Measurements from ENCODE around the gene CCND2.

CCND2 gene

DNA sequence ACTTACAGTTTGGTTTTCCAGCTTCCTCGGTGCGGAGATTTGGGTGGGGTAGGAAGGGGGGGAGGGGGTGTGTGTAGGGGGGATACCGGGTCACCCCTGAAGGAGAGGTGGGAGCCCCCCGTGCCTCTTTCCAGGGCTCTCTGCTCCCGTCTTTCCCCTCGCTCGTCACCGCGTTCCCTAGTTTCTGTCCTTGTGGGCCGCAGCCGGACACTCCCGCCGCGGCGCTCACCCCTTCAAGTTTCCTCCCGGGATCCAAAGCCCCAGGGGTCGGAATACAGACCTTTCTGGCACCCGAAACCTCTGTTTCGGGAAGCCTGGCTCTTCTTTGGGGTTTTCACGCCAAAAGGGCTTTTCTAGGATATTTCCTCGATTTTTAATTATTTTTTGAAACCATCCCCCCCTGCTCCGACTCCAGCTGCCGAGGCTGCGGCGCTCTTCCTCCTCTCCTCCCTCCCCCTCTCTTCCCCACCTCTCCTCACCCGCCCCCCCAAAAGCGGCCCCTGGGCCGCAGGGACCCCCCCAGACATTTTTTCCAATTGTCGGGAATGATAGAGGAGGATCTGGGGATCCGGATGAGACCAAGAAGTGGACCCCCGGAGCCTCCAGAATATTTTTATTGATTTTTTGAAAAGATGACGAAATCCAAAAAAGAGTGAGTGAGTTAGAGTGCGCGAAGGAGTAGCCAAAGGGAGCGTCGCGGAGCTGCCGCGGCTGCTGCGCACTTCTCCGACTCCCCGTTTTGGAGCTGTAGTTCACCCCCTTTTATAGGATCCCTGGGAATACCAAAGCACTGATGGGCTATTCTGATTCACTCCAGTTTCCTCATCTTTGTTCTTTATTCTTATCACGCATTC, 1.7 kb downstream of the CCND2 start:
- intact Hi-C loops (cut with DNase I), result loop anchor here (5.0 kb wide), 2 partner anchors 168 to 243 kb away; no protein-coding TSS in a partner anchor
- DNase-seq, result no peak

DNA sequence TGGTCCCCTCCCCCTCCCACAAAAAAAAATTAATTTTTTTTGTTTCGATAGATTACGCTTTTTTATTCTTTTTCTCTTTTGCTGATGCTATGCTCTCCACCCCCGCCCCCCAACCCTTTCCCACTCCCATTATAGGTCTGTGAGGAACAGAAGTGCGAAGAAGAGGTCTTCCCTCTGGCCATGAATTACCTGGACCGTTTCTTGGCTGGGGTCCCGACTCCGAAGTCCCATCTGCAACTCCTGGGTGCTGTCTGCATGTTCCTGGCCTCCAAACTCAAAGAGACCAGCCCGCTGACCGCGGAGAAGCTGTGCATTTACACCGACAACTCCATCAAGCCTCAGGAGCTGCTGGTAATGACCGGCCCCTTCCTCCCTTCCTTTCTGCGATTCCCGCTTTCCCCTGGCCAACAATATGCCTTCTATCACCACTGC, 2.3 kb downstream of the CCND2 start:
- DNase-seq, result peak in 1 of 10 donors; percentile 73
- intact Hi-C loops (cut with DNase I), result loop anchor here (2.0 to 5.0 kb wide), 3 partner anchors 169 to 277 kb away; no protein-coding TSS in a partner anchor

DNA sequence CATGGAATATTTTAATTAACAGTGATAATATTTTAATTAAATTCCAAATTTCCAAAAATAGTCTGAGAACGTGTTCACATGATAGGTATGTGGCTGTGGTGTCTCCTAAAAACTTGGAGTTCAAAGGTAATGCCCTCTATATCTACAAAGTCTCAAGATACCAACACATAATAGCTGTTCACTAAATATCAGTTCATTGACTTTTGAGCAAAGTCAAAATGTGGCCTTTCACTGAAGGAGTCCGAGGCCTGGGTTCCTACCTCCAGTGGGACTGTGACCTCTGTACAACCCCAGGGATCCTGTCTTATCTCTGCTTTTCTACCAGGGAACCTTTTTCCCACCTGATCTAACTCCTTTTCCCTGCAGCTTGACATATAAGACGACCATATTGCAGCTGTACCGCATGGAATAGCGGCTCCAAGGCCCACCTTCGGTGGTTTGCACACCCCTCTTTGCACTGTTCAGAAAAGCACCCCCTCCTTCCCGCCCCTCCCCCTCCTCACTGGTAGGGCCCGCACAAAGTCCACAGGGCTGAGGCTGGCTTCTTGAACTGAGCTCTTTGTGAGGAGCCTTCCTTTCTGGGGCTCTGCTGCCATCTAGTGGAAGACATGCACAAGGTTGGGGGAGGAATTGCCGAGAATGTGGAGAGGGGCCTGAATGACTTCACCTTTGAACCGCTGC, 3.1 kb downstream of the CCND2 start:
- intact Hi-C loops (cut with DNase I), result loop anchor here (1.0 to 5.0 kb wide), 4 partner anchors 169 to 391 kb away; no protein-coding TSS in a partner anchor
- DNase-seq, result peak in 9 of 10 donors; percentile 64 to 96 (median 84)

DNA sequence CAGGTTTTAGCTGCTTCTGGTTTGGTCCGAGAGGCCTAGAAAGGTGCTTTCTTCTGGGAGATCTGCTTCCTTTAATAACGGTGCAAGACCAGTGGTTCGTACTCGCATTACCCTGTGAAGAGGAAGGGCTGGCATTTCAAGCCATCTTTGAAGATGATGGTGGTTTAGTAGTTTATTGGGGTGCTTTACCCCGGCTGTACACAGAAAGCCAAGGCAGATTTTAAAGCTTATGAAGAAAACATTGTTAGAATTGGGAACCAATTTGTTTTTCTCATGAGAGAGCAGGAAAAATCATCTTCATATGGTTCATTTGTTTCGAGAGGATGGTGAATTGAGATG, 3.6 kb downstream of the CCND2 start:
- intact Hi-C loops (cut with DNase I), result loop anchor here (1.0 to 5.0 kb wide), 4 partner anchors 170 to 392 kb away; no protein-coding TSS in a partner anchor
- DNase-seq, result no peak

DNA sequence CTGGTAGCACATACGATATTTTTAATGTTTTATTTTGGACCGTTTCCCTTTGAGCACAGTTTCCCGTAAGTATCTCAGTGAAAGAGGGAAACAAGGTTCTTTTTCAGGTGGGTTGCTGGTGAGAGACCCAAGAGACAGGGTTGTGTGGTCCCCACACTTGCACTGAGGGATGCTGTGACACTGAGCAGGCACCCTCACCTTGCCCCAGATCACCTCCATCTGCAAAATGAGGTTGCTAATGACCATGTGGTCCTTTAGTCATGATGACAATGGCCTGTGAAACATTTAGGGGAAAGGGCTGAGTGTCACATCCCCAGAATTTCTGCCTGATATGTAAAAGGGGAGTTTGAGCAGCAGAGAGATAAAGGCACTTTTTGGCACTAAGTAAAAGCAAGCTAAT, 4.3 kb downstream of the CCND2 start:
- intact Hi-C loops (cut with DNase I), result loop anchor here (1.0 to 5.0 kb wide), 4 partner anchors 171 to 393 kb away; no protein-coding TSS in a partner anchor
- no peak for DNase-seq

DNA sequence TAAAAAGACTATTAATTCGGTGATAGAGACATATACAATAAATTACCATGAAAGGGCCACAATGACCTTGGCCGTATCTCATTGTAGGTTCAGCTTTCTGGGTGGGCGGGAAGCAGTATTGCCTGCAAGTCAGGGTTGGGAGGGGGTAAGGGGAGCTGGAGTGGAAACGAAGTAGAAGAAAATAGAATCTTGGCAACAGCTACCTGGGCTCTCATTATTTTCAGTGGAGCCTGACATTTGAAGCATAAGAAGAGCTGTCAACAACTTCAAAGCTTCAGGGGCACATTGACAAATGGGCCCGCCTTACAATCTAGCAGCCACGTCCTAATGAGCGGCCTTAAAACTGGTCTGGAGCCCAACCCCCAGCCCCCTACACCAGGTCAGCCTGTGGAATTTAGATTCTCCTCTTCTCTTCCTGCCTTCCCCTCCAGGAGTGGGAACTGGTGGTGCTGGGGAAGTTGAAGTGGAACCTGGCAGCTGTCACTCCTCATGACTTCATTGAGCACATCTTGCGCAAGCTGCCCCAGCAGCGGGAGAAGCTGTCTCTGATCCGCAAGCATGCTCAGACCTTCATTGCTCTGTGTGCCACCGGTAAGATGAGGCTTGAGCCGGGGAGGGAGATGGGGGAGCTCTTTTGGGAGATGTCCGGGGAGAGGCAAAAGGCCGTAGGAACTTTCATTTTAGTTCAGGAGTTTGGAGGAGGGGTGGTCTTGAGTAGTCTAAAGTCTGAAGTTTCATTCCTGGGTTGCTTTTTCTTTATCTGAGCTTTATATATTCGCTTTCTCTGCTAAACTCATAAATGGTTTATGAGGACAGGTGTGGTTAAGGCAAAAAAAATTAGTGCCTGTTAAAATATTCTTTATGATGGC, 5.0 kb downstream of the CCND2 start:
- peak in 2 of 10 donors; percentile 12 to 69 for DNase-seq

DNA sequence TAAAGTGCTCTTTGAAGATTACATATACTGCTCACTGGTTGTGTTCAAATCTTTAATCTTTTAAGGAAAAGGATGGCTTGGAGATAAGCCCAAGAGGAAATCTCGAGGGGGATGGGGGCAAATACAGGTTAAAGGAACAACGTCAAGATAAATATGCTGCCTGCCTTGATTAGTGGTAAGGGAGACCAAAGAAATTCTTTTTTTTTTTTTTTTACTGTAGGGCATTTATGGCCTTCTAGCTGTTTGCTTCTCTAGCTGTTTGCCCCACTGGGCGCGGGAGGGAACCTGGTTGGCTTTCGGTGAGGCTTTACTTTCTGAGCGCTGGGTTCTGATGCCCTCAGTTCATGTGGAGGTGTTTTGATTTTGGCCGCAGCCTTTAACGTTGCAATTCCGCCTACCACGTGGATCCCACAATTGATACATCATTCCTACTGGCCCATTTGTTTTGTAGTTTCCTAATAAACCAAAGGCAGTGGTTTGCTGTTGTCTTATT, 5.7 kb downstream of the CCND2 start:
- intact Hi-C loops (cut with DNase I), result loop anchor here (5.0 kb wide), 2 partner anchors 172 to 247 kb away; no protein-coding TSS in a partner anchor

More for the DNA sequence above, 5.0 kb downstream of the CCND2 start:
- intact Hi-C loops (cut with DNase I), result loop anchor here (5.0 kb wide), 2 partner anchors 171 to 246 kb away; no protein-coding TSS in a partner anchor

DNA sequence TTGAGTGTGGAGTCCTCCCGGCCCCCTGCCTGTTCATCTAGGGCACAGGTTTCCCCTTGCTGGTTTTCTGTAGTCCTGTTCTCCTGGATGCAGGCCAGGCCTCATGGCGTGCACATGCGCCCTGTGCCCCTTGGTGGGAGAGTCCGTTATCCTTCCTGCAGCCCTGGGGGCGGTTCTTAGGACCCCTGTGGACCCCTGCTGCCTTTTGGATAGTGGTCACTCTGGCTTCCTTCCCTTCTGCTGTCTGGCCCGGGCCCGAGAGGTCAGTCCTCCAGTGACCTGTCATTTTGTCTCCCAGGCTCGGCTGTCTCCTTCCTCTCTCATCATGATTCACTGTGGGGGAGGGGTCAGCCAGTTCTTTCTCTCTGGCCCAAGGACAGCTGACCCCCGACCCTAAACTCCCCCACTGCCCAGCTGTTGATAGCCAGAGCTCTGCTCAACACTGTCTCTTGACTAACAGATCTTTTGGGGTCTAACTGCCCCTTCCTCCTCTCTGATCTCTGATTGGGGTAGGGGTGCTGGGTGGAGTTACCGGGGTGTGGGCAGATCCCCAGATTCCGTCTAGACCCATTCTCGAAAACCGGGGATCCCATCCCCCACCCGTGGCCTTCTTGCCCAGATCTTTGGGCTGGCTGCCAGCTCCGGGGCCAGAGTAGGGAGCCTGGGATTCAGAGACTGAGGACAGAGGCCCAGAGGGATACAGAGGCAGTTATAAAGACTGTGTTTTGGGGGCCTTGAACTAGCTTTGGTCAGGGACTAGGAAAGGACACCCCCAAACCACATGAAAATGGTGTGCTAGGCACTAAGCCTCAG, 7.0 kb downstream of the CCND2 start:
- DNase-seq, result peak in 2 of 10 donors; percentile 30 to 81
- intact Hi-C loops (cut with DNase I), result no loop called here

More for the DNA sequence above, 5.7 kb downstream of the CCND2 start:
- no peak for DNase-seq

DNA sequence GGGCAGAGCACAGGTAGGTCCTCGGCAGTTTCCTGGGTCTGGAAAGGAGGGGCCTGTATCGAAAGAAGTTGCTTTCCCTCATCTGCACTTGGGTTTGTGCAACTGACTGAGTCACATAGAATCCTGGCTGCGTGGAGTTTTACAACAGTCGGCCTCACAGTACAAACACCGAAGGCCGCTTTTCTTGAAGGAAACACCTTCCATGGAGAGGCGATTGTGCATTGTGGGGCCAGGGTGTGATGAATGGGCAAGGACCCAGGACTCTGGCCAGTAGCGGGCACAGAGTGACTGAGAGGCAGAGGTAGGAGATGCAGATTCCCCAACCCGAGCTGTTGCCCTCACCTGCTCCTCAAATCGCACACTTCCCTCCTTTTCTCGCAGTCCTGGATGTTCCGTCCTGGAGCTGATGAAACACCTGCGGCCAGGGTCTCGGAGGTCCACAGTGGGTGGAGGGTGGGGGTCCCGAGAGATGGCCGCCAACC, 7.7 kb downstream of the CCND2 start:
- DNase-seq, result no peak
- intact Hi-C loops (cut with DNase I), result no loop called here

DNA sequence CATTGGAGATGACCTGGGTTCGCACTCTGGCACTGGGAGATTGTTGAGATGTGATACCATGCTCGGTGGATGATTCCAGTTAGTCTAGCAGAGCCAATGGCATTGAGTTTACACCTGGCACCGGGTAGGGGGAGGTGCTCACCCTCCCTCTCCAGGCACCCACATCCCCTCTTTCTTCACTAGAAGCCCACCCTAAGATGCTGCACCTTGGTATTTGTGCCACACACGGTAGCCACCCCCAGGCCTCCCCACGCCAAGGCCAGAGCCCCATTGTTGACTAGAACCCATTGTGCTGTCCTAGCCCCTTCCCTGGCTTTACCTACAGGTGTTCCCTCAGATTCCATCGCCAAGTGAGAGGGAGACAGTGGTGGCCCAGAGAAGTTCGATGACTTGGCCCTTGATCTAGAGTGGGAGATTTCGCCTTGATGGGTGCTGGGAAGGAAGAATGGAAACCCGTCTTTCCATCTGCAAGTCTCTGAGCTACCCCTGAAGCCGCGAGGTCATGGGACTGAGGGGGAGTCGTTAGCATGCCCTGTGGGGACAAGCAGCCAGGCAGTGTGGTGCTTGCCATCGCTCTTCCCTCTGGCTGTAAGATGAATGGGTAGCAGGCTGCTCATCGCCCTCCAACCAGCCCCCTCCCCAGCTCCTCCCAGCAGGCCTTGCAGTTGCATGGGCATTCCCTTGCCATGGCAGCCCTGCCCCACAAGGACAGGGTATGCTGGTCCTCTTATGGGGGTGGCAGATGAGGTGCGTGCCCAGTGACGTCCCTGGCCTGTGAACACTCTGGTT, 8.7 kb downstream of the CCND2 start:
- intact Hi-C loops (cut with DNase I), result no loop called here
- peak in 1 of 10 donors; percentile 71 for DNase-seq

DNA sequence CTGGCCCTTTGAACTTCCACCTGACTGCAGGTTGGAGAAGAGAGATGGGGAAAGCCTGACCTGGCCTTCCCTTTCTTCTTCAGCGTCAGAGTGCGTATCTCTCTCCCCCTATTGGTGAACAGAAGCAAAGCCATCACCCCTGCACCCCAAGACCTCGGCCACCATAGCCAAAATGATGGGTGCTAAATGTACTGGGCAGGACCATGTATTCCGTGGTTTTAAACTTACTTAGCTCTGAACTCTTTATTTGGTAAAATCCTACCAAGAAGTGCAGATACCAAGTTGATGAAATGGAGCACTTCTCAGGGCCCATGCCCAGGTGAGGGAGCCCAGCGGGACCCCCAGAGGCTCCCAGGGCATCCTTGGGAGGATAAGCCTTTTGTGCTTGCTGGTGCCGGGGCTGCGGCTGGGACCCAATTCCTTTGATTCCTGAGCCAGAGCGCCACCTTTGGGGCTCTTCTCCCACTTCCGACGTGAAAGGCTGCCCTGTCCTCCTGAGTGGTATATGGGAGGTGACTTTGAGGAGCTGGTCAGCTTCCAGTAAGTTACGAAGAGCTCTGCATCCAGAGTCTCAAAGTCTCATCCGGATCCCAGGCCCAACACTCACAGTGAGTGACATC, 9.4 kb downstream of the CCND2 start:
- no peak for DNase-seq
- intact Hi-C loops (cut with DNase I), result no loop called here

DNA sequence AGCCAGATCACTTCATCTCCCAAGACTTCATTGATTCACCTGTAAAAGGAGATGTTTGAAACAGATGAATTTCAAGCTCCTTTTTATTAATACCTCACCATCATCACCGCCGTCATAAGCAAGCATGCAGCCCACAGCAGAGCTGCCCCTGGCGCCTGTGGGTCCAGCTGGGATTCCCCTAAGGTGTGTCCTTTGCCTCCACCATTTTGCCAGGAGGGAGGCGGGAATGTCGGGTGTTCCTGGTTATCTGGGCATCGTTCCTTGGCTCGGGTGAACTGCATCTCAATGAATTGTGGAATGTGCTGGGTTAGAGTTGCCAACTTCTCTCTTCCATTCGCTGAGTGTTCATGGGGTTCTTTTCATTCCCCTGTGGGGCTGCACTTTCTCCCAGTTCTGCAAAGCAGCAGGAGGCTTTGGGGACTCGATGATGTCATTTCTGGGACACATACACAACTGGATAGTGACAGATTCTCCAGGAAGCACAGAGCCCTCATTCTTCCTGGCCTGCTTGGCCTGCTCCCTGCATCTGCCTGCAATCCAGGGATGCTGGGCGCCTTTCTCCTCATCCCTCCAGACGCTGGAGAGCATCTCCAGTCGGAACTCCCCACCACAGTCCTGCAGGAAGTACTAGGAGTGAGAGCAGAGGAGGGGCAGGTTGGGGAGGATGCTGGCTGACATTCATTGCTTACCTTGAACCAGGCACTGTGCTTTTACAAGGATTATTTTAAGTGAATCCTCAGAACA, 10.1 kb downstream of the CCND2 start:
- intact Hi-C loops (cut with DNase I), result no loop called here
- DNase-seq, result peak in 3 of 10 donors; percentile 12 to 89 (median 76)

DNA sequence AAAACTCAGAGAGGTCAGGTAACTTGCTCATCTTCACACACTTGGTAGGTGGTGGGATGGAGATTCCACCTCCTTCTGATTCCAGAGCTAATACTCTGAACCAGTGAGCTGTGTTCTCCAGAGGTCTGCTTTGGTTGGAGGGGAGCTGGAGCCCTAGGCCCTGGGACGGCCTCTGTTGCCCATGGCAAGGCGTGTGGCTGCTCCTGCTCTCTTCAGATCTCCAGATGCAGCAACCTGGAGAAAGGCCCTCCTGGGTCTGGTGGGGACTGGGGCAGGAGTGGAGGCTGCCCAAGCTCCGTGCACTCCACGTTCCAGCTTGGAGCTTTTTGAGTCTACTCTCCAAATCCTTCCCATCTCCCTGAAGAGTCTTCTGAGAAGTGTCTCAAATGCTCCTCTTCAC, 10.7 kb downstream of the CCND2 start:
- no peak for DNase-seq
- intact Hi-C loops (cut with DNase I), result no loop called here

DNA sequence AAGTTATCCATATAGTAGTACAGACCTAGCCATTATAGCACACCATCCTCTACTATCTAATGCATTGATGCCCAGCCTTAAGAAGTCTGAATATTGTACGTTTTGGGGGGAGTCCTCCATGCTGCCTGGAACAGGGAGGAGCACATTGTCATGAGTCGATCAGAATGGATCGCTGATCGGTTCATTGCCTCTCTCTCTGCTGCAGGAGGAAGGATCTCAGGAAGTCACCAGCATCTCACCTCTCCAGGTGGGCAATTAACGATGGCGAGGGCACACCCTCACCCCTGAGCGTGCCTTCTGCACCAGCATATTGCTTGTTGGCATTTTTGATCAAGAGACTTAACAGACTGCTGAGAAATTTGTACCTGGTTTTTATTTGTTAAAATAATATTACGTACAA, 11.5 kb downstream of the CCND2 start:
- no peak for DNase-seq
- intact Hi-C loops (cut with DNase I), result no loop called here

DNA sequence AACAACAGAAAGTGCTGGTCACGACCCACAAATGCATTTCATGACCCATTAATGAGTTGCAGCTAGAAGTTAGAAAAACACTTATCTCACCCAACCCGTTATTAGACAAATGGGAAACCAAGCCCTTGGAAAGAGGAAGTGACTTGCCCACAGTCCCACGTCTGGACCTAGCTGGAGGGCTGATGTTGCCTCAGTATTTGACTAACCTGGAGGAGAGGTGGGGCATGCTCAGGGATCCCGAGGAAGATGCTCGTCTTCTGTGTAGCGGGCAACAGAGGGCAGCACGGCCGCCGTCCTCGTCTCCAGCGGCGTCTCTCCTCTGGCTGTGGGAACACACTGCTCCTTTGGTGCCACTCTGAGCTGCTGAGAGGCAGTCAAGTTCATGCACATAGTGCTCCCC, 12.7 kb downstream of the CCND2 start:
- intact Hi-C loops (cut with DNase I), result no loop called here
- peak in 1 of 10 donors; percentile 80 for DNase-seq

DNA sequence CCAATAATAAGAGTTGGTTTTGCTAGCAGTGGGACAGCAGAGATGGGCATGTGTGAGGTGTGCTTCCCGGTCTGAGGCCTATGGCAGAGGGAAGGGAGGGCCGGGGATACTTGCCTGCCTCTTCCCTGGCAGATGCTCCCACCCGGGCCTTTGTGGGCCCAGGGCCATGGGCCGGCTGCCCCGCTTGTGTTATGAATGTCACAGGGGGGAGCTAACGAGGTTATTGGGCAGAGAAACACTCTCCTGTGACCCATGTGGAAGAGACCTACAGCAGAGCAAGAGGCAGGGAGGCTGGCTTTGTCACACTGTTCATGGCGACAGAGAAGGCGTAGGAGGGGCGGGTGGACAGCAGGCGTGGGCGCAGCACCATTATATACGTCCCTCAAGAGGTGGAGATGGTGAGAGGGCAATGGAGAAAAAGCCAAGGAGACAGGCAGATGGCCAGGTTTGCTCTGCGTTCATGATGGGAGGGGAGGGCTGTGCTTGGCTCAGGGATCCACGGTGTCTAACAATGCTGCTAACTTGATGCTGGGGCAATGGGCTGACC, 13.3 kb downstream of the CCND2 start:
- intact Hi-C loops (cut with DNase I), result no loop called here
- peak in 1 of 10 donors; percentile 81 for DNase-seq
